Neuronal stem cell (in vitro differentiated cells): Measurements from ENCODE around the gene BLVRA.

ENCODE experiments used
- DNase-seq: peaks from one replicate; pipeline ENCODE4 v3.0.0-alpha.2; 2013; ENCODE audit warnings: low spot score
- H2AFZ ChIP-seq: one replicate; pipeline ENCODE4 v1.6.1; 2013; ENCODE audit warnings: mild to moderate bottlenecking, low read length, inconsistent platforms
- H2AK5ac ChIP-seq: 2 replicates; pipeline ENCODE4 v1.6.1; 2013; ENCODE audit warnings: low read depth, mild to moderate bottlenecking, inconsistent platforms, low read length, moderate library complexity, mixed read lengths
- H2BK120ac ChIP-seq: 2 replicates; pipeline ENCODE4 v1.6.1; 2013; ENCODE audit warnings: low read depth, mild to moderate bottlenecking, inconsistent platforms, low read length, moderate library complexity, mixed read lengths
- H2BK12ac ChIP-seq: one replicate; pipeline ENCODE4 v1.6.1; 2013; ENCODE audit warnings: low read length, inconsistent platforms
- H2BK15ac ChIP-seq: 2 replicates; pipeline ENCODE4 v1.6.1; 2013; ENCODE audit warnings: mild to moderate bottlenecking, low read length, inconsistent platforms, mixed read lengths
- H2BK5ac ChIP-seq: one replicate; pipeline ENCODE4 v1.6.1; 2013; ENCODE audit warnings: inconsistent platforms, mild to moderate bottlenecking, low read length, moderate library complexity
- H3K14ac ChIP-seq: one replicate; pipeline ENCODE4 v1.6.1; 2013; ENCODE audit warnings: low read length, inconsistent platforms
- H3K18ac ChIP-seq: 2 replicates; pipeline ENCODE4 v1.6.1; 2013; ENCODE audit warnings: low read length, inconsistent platforms
- H3K23ac ChIP-seq: 2 replicates; pipeline ENCODE4 v1.6.1; 2013; ENCODE audit warnings: low read depth, mild to moderate bottlenecking, mixed read lengths, low read length, inconsistent platforms; ENCODE audit not compliant: poor library complexity
- H3K27ac ChIP-seq: replicated peaks from 3 replicates; pipeline ENCODE4 v1.5.1; 2013; ENCODE audit warnings: low read length, inconsistent platforms
- H3K27me3 ChIP-seq, 3 experiments: 2 replicates each; pipeline ENCODE4 v1.6.1; 2013; ENCODE audit warnings: low read length in 3 of 3, mild to moderate bottlenecking in 2 of 3, inconsistent platforms in 1 of 3, low read depth in 1 of 3, mixed read lengths in 1 of 3, moderate library complexity in 1 of 3; ENCODE audit not compliant: control insufficient read depth in 3 of 3, insufficient read depth in 3 of 3
- H3K36me3 ChIP-seq, 2 donors: replicated peaks in 1 of 2; 2 replicates each; pipeline ENCODE4 v1.6.1; 2013; ENCODE audit warnings: low read length in 2 of 2; ENCODE audit not compliant: control insufficient read depth in 2 of 2, insufficient read depth in 2 of 2
- H3K4ac ChIP-seq: 2 replicates; pipeline ENCODE4 v1.6.1; 2013; ENCODE audit warnings: inconsistent platforms, mild to moderate bottlenecking, low read length, moderate library complexity
- H3K4me1 ChIP-seq, 2 donors: 1 replicate in 1 of 2; 2 replicates in 1 of 2; pipeline ENCODE4 v1.6.1; 2013; ENCODE audit warnings: low read length in 2 of 2, low read depth in 1 of 2; ENCODE audit not compliant: control insufficient read depth in 2 of 2, insufficient read depth in 1 of 2
- H3K4me2 ChIP-seq: one replicate; pipeline ENCODE4 v1.6.1; 2013; ENCODE audit warnings: mild to moderate bottlenecking, low read length, inconsistent platforms; ENCODE audit not compliant: insufficient read depth, poor library complexity, severe bottlenecking
- H3K4me3 ChIP-seq, 2 donors: 2 replicates each; pipeline ENCODE4 v1.5.1; 2013; ENCODE audit warnings: low read length in 2 of 2, mild to moderate bottlenecking in 2 of 2, inconsistent platforms in 1 of 2, moderate library complexity in 1 of 2
- H3K79me1 ChIP-seq: one replicate; pipeline ENCODE4 v1.6.1; 2013; ENCODE audit warnings: low read depth, mild to moderate bottlenecking, inconsistent platforms, low read length, moderate library complexity
- H3K9ac ChIP-seq: one replicate; pipeline ENCODE4 v1.6.1; 2013; ENCODE audit warnings: mild to moderate bottlenecking, low read depth, low read length, inconsistent platforms; ENCODE audit not compliant: poor library complexity
- H3K9me3 ChIP-seq, 2 donors: replicated peaks in 1 of 2; 2 replicates each; pipeline versions ENCODE3 to v1.6.1; 2013; ENCODE audit warnings: low read length in 2 of 2, mild to moderate bottlenecking in 2 of 2, inconsistent platforms in 1 of 2, low read depth in 1 of 2, mixed read lengths in 1 of 2, moderate library complexity in 1 of 2; ENCODE audit not compliant: control insufficient read depth in 2 of 2, insufficient read depth in 1 of 2
- H4K8ac ChIP-seq: one replicate; pipeline ENCODE4 v1.6.1; 2013; ENCODE audit warnings: low read depth, mild to moderate bottlenecking, inconsistent platforms, low read length, moderate library complexity
- H4K91ac ChIP-seq: one replicate; pipeline ENCODE4 v1.6.1; 2013; ENCODE audit warnings: low read length, low read depth, mild to moderate bottlenecking, inconsistent platforms; ENCODE audit not compliant: poor library complexity
- WGBS, 2 donors: extraction: QIAGEN DNeasy Blood & Tissue Kit; methylation state at CpG; one replicate each; pipeline ENCODE4 v1.1.7; 2013; ENCODE audit warnings: missing lambda C conversion rate in 2 of 2, mixed read lengths in 1 of 2; ENCODE audit not compliant: insufficient read length in 2 of 2, insufficient replicate concordance in 1 of 2; ENCODE audit errors: extremely low coverage in 2 of 2; 5-methylcytosine and 5-hydroxymethylcytosine counted together

BLVRA gene

GRCh38 chr7:43737467-43738127 lies 20.9 kb upstream of the BLVRA start:
- Histone ChIP-seq H3K14ac (no peak overlapping the region), H2AFZ (peak overlapping the region; percentile 38), H3K18ac (no peak overlapping the region), H2BK120ac (no peak overlapping the region), H4K91ac (peak overlapping the region; percentile 72), H3K4ac (no peak overlapping the region), H3K23ac (peak overlapping the region; percentile 16), H2BK12ac (peak overlapping the region; percentile 58), H2BK15ac (peak overlapping the region; percentile 81), H3K27me3 (peaks cover 0 to 3% (median 0%) of the 10 kb centered on the region in 3 experiments), H3K27ac (no peak overlapping the region), H3K9ac (no peak overlapping the region), H3K79me1 (no peaks in the 10 kb centered on the region), H2AK5ac (no peak overlapping the region), H3K4me1 (no peaks in the 10 kb centered on the region), H2BK5ac (peak overlapping the region; percentile 24), H3K36me3 (no peaks in the 10 kb centered on the region), H3K4me3 (peak overlapping the region in 1 of 2 donors; percentile 60), H4K8ac (no peak overlapping the region), H3K9me3 (peaks cover 0 to 2% of the 10 kb centered on the region in 2 donors), H3K4me2 (no peak overlapping the region)
- no CpG with 5 or more reads among the region's 6 CpGs for WGBS, 2 donors
- no peak for DNase-seq

DNA sequence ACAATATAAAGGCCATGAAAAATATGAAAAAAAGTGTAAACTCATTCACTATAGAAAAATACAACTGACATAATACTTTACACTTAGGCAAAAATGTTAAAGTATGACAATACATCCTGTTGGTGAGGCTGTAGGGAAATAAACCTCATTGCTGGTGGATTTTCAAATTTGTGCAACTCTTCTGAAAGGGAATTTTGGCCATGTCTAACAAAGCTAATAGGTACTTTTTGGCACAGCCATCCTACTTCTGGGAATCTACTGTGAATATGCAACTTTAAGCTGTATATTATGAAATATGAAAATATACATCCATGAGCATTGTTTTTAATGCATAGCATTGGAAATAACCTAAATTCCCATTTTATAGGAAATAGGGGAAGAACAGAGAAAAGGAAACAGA lies 15.8 kb upstream of the BLVRA start:
- H3K9ac ChIP-seq = no peak overlapping the region
- H2AFZ ChIP-seq = no peak overlapping the region
- no peak overlapping the region for H3K18ac ChIP-seq
- no peak overlapping the region for H2BK15ac ChIP-seq
- H3K4me1 ChIP-seq = no peaks in the 10 kb centered on the region
- H3K27ac ChIP-seq = no peak overlapping the region
- no peak overlapping the region for H3K4me2 ChIP-seq
- H4K8ac ChIP-seq = no peak overlapping the region
- H3K27me3 ChIP-seq = peaks cover 0 to 6% (median 0%) of the 10 kb centered on the region in 3 experiments
- no peak overlapping the region for H4K91ac ChIP-seq
- H3K79me1 ChIP-seq = no peaks in the 10 kb centered on the region
- H2AK5ac ChIP-seq = no peak overlapping the region
- H3K23ac ChIP-seq = no peak overlapping the region
- H3K9me3 ChIP-seq = no peaks in the 10 kb centered on the region
- H2BK120ac ChIP-seq = no peak overlapping the region
- H2BK5ac ChIP-seq = no peak overlapping the region
- no peak overlapping the region for H3K4ac ChIP-seq
- no peaks in the 10 kb centered on the region for H3K36me3 ChIP-seq
- no peak for DNase-seq
- no peak overlapping the region for H2BK12ac ChIP-seq
- H3K14ac ChIP-seq = no peak overlapping the region
- no peak overlapping the region for H3K4me3 ChIP-seq

DNA sequence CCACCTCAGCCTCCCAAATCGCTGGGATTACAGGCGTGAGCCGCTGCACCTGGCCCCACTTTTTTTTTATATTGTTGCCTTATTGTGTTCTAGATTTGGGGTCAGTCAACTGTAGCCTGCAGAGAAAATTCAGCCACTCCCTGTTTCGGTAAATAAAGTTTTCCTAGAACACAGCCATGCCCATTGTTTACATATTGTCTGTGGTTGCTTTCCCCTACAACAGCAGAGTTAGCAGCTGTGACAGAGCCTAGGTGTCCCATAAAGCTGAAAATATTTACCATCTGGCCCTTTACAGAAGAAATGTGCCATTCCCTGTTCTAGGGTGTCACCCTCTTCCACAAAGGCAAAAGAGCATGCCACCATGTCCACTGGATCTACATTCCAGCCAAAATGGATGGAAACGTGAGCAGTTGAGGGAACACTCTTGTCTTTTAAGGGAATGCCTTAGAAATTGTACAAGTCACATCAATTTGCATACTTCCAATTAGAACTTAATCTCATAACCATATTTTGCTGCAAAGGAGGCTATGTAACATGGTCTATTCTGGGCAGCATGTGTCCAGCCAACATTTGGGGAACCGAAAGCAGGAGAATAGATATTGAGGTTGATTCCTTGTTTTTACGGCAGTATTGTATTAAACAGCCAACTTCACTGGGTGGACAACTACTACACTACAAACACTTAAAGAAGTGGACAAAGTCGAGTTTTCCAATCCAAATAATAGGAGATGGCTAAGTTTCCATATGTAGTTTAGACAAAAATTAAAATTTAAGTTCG lies 11.0 kb upstream of the BLVRA start:
- Histone ChIP-seq H3K4ac (no peak overlapping the region), H2AFZ (no peak overlapping the region), H4K8ac (no peak overlapping the region), H2AK5ac (no peak overlapping the region), H3K18ac (no peak overlapping the region), H3K36me3 (no peaks in the 10 kb centered on the region), H3K9me3 (no peaks in the 10 kb centered on the region), H2BK15ac (no peak overlapping the region), H3K4me3 (no peak overlapping the region), H3K4me2 (no peak overlapping the region), H3K23ac (no peak overlapping the region), H2BK12ac (no peak overlapping the region), H4K91ac (no peak overlapping the region), H3K27me3 (peaks cover 0 to 32% (median 0%) of the 10 kb centered on the region in 3 experiments), H3K9ac (no peak overlapping the region), H3K79me1 (no peaks in the 10 kb centered on the region), H2BK5ac (no peak overlapping the region), H3K27ac (no peak overlapping the region), H3K4me1 (peaks cover 0 to 1% of the 10 kb centered on the region in 2 donors), H3K14ac (no peak overlapping the region), H2BK120ac (no peak overlapping the region)
- DNase-seq = no peak
- no CpG with 5 or more reads among the region's 9 CpGs for WGBS, 2 donors

GRCh38 chr7:43749383-43749940 lies 9.0 kb upstream of the BLVRA start:
- Histone ChIP-seq H2BK12ac (no peak overlapping the region), H2BK5ac (no peak overlapping the region), H4K8ac (no peak overlapping the region), H3K4ac (no peak overlapping the region), H3K79me1 (no peaks in the 10 kb centered on the region), H3K14ac (no peak overlapping the region), H2AFZ (peak overlapping the region; percentile 83), H2BK120ac (no peak overlapping the region), H3K4me3 (no peak overlapping the region), H3K27ac (no peak overlapping the region), H3K18ac (peak overlapping the region; percentile 91), H3K4me1 (peaks cover 0 to 1% of the 10 kb centered on the region in 2 donors), H2AK5ac (peak overlapping the region; percentile 58), H3K23ac (no peak overlapping the region), H3K27me3 (peaks cover 0 to 41% (median 0%) of the 10 kb centered on the region in 3 experiments), H3K36me3 (no peaks in the 10 kb centered on the region), H2BK15ac (no peak overlapping the region), H3K4me2 (no peak overlapping the region), H3K9ac (no peak overlapping the region), H4K91ac (no peak overlapping the region), H3K9me3 (no peaks in the 10 kb centered on the region)
- WGBS, 2 donors = no CpG with 5 or more reads among the region's 5 CpGs
- no peak for DNase-seq
